GM19467 (cell line): ENCODE data around the gene KLHL21.

ENCODE experiments used
- ATAC-seq: cut with Tn5 transposase; IDR thresholded peaks from one replicate; pipeline ENCODE4 v1.9.1; 2021; ENCODE audit warnings: mild to moderate bottlenecking, moderate library complexity; ENCODE audit not compliant: unreplicated experiment

KLHL21 gene

GRCh38 chr1:6557597-6557996, 45.1 kb downstream of the KLHL21 start:
- ATAC-seq, result no peak

- no peak for ATAC-seq
These were observed 47.5 kb downstream of the KLHL21 start, which contains the start of gene TAS1R1 for GRCh38 chr1:6554907-6555778. TSS of gene TAS1R1 (plus strand) at chr1:6555307. CDS start at chr1:6555374, 67 bp downstream.

GRCh38 chr1:6554031-6554906, 48.4 kb downstream of the KLHL21 start, which contains the start of gene NOL9:
TSS of gene NOL9 (minus strand) at chr1:6554513. CDS start at chr1:6554502, 11 bp downstream.
- peak; percentile 94 for ATAC-seq

GRCh38 chr1:6547301-6547700, 55.4 kb downstream of the KLHL21 start:
- no peak for ATAC-seq

GRCh38 chr1:6546326-6546725, 56.3 kb downstream of the KLHL21 start:
- ATAC-seq, result no peak

GRCh38 chr1:6545276-6546112, 57.2 kb downstream of the KLHL21 start:
- ATAC-seq, result no peak

- ATAC-seq, result no peak
These were observed 57.8 kb downstream of the KLHL21 start for GRCh38 chr1:6544831-6545230.
